ENCODE results near the gene PIEZO2. TPM values are rescaled to one million over a fixed set of nuclear protein-coding genes. Genes with fewer than 3 reads are reported as not detected.

The PIEZO2 gene
- total RNA-seq, 1 donor from 2014 or later = 0.46 TPM

DNA sequence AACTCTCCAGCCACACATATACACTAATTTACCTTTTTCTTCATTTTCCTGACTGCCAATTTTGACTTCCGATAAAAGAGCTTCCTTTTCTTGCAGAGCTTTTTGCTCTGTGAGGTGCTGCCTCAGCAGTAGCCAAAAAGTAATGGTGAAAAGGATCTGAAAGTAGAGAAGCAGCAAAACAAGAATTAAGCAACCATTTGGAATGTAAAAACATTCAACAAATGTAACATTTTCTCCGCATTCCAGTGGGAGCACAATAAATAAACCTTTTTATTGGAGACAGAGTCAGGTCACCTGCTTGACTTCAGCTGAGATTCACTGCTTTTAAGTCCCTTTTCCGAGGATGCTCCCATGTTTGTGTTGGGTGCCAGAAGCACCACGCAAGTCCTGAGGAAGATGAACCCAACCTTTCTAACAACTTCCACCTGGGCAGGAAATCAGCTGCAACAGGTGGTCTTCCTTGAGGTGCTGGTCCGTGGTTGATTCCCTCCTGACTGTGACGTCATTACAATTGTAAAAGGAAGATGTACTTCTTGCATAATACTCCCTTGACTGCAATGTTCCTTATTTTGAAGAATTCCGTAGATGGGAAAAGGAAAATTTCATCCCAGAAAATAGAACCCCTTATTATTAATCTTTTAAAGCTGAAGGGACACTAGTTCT, 358.1 kb downstream of the PIEZO2 start:
- intact Hi-C loops (cut with DNase I) = no loop called here

DNA sequence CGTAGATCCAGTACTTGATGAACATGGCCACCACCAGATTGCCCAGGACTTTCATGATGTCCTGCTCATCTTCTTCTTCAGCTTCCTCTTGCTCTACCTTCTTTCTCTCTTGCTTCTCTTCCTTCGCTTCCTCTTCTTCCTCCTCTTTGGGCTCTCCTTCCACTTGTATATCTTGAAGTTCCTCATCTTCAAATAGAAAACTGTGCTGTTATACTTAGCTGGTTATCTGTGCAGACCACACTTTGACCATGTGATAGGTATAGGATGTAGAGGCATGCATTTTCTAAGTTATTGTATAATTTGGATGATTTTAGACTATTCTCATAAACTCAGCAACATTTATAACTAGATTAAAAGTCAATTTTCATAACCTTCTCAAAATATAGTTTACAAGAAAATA, 360.2 kb downstream of the PIEZO2 start:
- DNase-seq (ENCODE audit: low spot score) = no peak
- intact Hi-C loops (cut with DNase I) = no loop called here

More for the DNA sequence above, 358.1 kb downstream of the PIEZO2 start:
- no peak for DNase-seq (ENCODE audit: low spot score)

DNA sequence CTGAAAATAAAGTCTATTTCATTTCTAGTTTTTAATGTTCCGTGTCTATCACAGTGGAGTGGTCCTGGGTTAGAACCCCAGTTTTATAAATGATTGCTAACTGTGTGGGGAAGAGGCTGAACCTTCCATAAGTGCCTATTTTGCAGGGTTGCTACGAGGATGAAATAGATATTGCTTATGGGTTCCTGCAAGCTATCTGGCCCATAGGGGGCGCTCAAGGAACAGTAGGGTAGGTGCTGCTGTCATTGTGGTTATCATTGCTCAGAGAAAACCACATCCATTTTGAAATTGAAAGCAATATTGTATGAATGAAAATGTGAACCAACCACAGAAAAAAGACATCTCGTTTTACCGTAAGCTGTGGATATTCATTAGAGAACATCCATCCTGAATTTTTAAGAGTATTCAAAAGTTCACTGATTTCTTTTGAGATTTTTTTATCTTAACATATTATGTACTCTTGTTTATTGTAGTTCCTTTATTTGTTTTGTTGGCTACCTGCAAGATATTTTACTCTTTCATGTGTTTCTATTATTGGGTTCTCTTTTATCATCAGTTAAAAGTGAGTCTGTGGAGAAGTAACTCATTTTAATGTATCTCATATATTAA, 362.0 kb downstream of the PIEZO2 start:
- DNase-seq (ENCODE audit: low spot score) = peak; percentile 83
- intact Hi-C loops (cut with DNase I) = no loop called here

DNA sequence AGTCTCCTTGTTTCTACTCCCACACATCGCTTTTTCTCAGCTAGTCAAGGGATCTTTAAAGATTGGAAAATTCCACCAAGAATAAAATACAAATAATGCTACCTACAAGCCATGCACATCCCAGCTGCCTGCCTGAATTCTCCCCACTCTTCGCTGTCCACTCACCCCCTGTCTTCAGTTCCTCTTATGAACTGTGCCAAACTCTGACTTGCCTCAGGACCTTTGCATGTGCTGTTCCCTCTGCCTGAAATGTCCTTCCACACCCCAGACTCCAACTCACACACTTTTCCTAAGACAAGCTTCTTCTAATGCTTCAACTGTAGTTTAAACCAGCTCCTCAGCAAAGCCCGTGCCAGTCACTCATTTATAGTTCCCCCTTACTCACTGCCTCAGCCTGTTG, 363.6 kb downstream of the PIEZO2 start:
- intact Hi-C loops (cut with DNase I) = no loop called here
- no peak for DNase-seq (ENCODE audit: low spot score)

- intact Hi-C loops (cut with DNase I) = no loop called here
- DNase-seq (ENCODE audit: low spot score) = no peak
Observed at GRCh38 chr18:10784596-10785202, 364.7 kb downstream of the PIEZO2 start.

DNA sequence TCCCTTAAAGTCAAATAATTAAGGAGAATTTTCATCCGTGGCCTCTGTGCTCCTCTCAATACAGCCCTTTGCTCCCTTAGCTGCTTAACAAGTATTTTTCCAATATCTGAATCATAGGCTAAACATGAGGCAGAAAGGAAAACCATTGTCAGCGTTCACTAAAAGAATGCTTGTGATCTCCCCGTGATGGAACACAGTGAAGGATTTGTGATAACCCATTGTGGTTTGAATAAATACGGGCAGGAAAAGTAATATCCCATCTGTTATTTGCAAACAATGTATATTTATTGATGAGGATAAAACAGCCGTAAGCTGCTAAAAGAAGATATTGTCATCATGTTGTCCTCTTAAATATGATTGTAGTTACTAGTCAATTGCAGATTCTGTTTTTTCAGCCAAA, 365.4 kb downstream of the PIEZO2 start:
- DNase-seq (ENCODE audit: low spot score) = no peak
- intact Hi-C loops (cut with DNase I) = no loop called here

DNA sequence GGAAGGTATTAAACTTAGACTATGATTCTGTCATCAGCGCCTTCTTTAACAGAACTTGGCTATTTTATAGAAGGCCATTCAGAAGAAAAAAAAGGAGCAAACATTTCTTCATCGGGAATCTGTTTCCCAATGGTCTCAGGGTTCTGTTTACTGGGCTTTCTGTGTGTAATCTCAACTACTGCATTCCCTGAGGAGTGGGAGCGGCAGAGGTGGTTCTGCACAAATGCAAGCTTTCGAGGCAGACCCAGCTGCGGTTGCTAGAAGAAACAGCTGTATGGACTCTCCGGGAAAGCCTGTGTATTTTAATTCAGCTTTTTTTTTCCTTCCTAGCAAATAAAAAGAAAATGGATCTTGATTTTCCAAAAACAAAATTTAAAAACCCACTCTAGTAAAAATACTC, 372.9 kb downstream of the PIEZO2 start:
- DNase-seq (ENCODE audit: low spot score) = no peak
- intact Hi-C loops (cut with DNase I) = no loop called here

- intact Hi-C loops (cut with DNase I) = no loop called here
- DNase-seq (ENCODE audit: low spot score) = no peak
Observed at GRCh38 chr18:10775026-10775425, 374.3 kb downstream of the PIEZO2 start.

GRCh38 chr18:10771053-10771709, 378.2 kb downstream of the PIEZO2 start:
- intact Hi-C loops (cut with DNase I) = no loop called here
- no peak for DNase-seq (ENCODE audit: low spot score)

GRCh38 chr18:10770264-10770663, 379.1 kb downstream of the PIEZO2 start:
- no peak for DNase-seq (ENCODE audit: low spot score)
- intact Hi-C loops (cut with DNase I) = no loop called here

GRCh38 chr18:10768221-10768620, 381.1 kb downstream of the PIEZO2 start:
- no peak for DNase-seq (ENCODE audit: low spot score)
- intact Hi-C loops (cut with DNase I) = no loop called here

GRCh38 chr18:10767658-10768057, 381.7 kb downstream of the PIEZO2 start:
- DNase-seq (ENCODE audit: low spot score) = no peak

DNA sequence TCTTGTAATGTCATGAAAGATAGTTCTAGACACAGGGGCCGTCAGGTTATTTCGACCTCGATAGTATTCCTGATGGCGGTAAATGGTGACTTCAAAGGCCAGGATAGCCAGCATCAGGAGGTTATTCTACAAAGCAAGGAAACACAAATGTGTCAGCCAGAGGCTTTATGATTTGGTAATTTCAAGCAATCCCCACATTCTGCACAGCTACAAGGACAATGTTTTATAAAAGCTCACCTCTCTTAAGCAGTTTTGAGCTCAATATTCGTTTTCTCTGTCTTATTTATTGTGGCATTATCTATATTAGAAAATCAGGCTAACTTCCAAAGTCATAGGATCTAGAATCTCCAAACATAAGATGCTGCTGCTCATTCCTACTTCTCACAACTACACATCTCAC, 388.4 kb downstream of the PIEZO2 start:
- intact Hi-C loops (cut with DNase I) = no loop called here
- no peak for DNase-seq (ENCODE audit: low spot score)

More at GRCh38 chr18:10767658-10768057, 381.7 kb downstream of the PIEZO2 start:
- intact Hi-C loops (cut with DNase I) = no loop called here

DNA sequence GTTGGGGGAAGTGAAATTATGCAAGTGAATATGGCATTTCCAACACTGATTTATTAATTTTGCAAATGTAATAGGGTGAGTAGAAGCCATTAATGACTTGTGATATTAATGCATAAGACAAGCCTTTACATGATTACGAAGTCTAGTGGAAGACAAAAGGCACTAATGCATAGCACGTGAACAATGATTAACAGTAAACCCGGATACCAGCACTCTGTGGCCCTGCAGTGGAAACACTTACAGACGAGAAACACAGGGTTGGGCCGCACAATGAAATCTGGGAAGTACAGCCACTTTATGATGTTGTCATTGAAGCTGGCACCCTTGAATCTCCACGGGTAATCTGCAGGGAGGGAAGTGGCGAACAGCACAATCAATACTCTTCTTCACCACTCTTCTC, 390.1 kb downstream of the PIEZO2 start:
- intact Hi-C loops (cut with DNase I) = no loop called here
- DNase-seq (ENCODE audit: low spot score) = no peak

- intact Hi-C loops (cut with DNase I) = no loop called here
- no peak for DNase-seq (ENCODE audit: low spot score)
Observed at GRCh38 chr18:10757946-10758345, 391.4 kb downstream of the PIEZO2 start.

DNA sequence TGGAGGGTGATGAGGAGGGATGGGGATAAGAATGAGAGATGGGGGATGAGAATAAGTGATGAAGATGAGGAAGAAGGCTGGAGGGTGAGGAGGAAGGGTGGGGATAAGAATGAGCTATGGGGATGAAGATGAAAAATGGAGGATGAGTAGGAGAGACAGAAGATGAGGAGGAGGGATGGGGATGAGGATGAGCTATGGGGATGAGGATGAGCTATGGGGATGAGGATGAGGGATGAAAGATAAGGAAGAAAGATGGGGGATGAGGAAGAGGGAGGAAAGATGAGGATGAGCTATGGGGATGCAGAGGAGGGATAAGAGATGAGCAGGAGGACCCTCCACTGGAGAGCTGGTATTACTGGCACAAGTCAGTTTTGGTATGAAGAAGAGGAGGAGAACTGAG, 392.0 kb downstream of the PIEZO2 start:
- DNase-seq (ENCODE audit: low spot score) = no peak
- intact Hi-C loops (cut with DNase I) = no loop called here

GRCh38 chr18:10755855-10756254, 393.5 kb downstream of the PIEZO2 start:
- intact Hi-C loops (cut with DNase I) = no loop called here
- DNase-seq (ENCODE audit: low spot score) = no peak

DNA sequence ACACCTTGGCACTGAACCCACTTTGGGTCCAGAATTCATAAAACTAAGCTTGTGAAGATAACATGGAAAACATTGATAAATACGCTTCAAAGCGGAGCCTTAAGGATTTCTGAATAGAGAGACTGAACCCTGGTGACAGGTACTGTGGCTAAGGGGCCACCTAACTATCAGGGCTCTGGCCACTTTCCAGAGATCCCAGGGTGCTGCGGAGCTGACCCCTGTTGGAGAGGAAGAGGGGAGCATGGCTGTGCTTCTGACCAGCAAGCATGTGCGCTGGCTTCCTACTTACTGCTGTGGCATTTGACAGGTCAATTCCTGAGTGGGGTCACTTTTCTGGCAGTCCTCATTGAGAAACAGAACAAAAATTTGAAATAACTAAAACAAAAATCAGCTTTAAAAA, 395.2 kb downstream of the PIEZO2 start:
- DNase-seq (ENCODE audit: low spot score) = no peak
- intact Hi-C loops (cut with DNase I) = no loop called here

- intact Hi-C loops (cut with DNase I) = no loop called here
- DNase-seq (ENCODE audit: low spot score) = no peak
Observed at GRCh38 chr18:10752382-10752781, 397.0 kb downstream of the PIEZO2 start.

DNA sequence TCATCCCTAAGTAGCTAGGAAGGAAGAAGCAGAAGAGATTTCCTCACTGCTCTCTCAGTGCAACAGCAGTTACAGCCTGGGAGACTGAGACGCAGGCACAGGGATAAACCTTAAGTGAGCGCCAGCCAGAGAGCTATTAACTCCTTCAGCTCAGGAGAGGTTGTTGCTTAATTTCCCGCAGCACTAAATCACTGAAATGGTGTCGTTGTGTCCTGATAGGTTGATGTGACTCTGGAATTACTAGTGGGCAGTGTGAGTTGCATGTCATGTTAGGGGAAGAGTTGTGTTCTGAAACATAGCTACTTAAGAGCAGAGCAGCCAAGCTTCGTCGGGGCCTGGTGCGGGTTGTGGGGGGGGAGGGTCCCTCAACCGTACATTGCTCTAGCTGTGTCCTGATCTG, 397.7 kb downstream of the PIEZO2 start:
- no peak for DNase-seq (ENCODE audit: low spot score)
- intact Hi-C loops (cut with DNase I) = no loop called here

All from cardiac septum (tissue), 1 donor.